ENCODE results near the gene SERINC5.
"Not testable (repeated sequence)": the region's sequence is repeated elsewhere in the genome, so short reads cannot be mapped to it uniquely, and the experiment has no call there.

Gene SERINC5

DNA sequence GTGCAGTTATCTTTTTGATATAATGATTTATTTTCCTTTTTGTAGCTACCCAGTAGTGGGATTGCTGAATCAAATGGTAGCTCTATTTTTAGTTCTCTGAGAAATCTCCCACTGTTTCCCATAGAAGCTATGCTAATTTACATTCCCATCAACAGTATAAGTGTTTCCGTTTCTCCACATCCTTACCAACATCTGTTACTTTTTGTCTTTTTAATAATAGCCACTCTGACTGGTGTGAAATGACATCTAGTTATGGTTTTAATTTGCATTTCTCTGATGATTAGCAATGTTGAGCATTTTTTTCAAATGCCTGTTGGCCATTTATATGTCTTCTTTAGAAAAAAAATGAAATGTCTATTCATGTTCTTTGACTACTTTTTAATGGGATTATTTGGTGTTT is 94.7 kb downstream of the SERINC5 start:
- no peak for DNase-seq

DNA sequence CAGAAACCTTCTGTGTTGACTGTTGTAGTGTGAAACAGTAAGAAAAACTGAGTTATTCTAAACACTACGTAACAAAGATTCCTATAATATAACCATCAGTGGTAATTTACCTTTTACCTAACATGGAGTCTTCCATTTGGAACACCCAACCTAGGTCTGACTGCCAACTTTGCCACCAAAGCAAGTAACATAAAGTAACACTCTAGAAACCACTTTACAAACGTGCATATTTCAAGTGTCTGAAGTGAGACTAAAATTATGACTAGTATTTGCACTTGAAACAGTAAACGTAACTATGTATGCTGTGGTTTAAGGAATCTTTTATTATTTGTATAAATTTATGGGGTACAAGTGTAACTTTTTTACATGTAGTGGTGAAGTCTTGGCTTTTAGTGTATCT is 95.6 kb downstream of the SERINC5 start:
- no peak for DNase-seq

DNA sequence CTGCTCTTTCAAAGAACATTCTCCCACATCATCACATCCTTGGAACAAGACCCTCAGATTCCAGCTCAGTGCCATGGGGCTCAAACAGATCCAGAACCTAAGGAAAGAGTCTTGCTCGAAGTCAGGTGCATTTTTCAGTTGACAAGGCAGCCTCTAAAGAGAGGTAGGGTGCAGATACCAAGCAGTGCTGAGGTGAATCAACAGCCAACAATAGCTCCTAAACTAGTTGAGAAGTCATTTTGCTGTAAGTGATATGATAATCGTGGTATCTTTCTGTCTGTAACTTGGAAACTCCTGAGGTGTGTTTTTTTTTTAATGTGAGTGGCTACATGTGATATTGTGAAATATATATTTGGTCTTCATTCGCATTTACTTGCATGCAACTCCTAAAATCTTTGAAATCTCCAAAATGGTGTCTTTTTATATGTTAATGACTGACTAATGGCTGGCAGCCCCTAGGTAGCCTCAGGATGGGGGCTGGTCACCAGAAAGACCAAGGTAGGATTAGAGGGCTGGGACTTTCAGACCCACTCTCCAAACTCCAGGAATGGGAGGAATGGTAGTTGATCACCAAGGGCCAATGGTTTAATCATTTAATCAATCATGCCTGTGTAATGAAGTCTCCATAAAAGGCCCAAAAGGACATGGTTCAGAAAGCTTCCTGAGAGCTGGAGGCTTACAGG is 96.6 kb downstream of the SERINC5 start:
- DNase-seq, result no peak

DNA sequence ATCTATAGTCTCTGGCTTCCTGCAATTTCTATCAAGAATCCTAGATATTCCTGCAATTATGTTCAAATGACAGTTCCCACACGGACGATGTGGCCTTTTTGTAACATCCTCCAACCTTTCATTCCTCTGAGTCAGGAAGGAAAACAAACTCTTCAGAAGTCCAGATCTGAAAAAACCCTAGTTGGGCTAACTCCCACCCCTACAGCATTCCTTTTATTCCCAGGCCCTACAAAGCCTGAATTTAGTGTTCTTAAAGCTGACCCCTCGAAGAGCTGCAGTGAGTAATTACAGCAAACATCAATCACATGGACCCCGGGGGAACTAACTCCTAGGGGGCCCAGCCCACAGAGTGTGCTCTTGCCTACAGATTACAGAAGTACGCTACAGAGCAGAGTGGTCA is 99.7 kb downstream of the SERINC5 start:
- DNase-seq, result no peak

DNA sequence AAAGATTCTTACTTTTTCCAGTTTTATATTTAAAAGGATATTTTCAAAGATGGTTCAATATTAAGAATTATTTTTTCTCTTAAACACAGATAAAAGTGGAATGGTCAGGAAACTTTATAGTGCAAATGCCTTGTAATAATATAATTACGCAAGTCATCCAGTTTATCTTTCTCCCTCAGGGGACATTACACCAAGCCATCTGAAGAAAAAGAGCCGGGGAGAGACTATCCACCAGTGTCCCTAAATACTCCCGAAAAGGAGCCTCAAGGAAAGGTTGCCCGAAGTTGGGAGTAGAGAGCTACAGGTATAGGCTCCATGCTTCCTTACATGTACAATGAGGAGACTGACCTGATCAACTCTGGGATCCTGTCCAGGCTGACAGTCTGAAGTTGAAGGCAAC is 101.1 kb downstream of the SERINC5 start:
- no peak for DNase-seq

DNA sequence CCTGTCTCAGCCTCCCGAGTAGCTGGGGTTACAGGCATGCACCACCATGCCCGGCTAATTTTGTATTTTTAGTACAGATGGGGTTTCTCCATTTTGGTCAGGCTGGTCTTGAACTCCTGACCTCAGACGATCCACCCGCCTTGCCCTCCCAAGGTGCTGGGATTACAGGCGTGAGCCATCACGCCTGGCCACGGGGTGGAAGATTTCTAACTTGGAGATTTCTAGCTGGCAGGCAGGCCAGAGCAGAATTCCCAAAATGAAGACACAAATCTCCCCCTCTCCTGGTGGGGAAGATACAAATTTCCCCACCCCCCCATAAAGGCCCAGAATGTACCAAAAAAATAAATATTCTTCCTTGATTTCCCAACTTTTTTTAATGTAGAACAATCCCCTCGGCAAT is 101.6 kb downstream of the SERINC5 start:
- not testable (repeated sequence) for DNase-seq

DNA sequence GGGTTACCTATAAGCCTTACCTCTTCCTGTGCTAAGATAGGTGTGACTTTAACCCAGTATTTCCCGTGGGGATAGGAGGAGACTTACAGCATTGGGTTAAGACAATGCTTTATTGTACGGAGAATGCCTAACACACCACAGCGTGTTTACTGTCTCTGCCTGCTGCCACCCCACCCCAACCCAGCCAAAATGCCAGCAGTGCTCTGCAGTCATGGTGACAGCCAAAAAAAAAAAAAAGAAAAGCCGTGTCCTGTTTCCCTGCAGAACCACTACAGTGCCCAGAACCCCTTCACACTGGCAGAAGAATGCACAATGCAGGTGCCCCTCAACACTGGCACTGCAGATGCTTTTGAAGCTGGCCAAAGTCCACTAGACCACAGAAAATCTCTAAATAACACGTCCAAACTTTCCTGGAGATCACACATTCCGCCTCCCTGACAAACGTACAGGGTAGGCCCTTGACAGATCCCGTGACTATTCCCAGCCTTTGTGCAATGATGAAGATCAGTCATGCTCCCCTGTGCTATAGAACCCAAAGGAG is 102.2 kb downstream of the SERINC5 start:
- no peak for DNase-seq

DNA sequence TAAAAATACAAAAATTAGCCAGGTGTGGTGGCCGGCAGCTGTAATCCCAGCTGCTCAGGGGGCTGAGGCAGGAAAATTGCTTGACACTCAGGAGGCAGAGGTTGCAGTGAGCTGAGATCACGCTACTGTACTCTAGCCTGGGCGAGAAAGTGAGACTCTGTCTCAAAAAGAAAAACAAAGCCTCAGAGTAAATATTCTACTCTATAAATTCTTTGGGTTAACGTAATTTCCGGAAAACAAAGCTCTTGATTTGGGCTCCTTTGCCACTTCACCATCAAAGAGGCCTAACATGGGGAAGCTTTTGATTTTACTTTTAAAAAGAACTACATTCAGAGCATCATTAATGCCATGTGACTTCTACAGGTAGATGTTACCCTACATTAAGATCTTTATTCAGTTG is 103.1 kb downstream of the SERINC5 start:
- no peak for DNase-seq

DNA sequence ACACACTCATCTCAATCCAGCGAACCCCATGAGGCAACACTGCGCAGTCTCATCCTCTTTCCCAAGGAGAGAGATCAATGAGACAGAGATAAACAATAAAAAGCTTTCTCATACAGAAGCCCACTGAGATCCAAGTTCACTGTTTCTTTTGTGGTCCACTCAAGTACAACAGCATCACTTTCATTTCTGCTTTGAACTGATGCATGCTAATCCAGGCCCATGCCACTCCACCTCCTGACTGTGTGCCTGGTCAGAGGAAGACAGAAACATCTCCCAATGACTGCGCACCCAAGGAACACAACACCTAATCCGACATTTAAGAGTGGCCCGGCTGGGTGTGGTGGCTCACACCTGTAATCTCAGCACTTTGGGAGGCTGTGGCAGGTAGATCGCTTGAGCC is 104.0 kb downstream of the SERINC5 start:
- DNase-seq, result no peak

DNA sequence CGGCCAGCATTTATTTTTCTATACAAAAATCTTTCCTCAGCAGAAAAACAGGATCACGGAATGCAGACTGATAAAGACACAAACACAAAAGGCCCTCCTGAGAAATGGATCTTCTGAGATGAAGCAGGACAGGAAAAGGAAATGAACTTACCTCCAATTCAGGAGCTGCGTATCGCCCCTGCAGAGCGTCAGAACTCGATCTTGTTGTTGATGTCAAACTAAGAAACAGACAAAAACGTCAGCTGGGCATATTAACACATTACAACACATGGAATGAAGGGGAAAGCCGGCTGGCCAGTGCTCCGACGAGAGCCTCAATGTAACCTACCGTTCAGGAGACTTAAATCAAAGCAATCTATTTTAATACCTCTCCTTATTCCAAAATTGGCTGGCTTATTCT is 105.1 kb downstream of the SERINC5 start:
- DNase-seq, result no peak

DNA sequence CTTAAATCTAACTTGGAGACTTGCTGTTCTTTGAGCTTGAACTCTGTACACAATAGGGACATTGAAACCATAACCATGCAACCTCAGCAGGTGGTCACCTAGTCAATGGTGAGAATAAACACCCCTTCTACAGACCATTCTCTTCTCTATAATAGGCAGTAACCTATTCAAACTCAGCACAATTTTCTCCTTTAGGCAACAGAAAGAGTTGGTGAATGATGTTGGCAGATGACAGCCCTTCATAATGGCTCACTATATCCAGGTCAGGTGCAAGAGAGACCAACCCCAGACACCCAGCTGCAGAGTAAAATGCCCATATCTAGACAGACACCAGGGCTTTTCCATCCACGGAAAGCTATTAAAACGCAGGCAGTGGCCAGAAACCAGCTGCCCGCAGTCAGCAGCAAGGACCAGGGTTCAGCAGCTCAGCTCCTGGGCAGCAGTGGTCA is 106.7 kb downstream of the SERINC5 start:
- DNase-seq, result no peak

DNA sequence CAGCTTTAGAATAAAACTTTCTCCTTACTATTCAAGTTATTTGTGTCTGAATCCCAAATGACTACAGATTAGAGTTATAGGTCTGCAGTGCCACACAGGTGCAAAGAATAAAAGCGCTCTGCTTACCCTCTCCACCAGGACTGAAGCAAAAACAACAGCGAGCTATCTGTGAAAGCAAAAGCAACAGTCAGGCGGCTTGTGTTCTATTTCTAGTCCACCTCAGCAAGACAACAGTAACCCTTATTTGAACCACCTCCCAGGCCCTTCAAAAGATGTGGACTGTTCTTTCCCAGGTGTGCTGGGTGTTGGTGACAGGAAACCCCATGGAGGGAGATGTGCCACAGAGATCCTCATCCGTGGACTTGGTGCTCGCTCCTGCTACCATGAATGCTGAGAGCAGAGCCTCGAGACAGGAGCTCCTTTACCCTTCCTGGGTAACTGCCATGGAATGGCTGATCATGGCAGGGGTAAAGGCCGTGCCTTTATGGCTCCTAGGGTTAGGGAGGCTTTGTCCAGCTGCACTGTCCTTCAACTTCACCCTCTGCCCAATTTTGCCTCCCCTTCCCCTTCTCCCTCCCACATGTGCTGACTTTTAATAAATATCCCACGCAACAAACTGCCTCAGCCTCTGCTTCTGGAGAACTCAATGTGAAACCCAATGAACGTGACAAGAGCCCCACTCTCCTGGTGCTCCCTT is 108.6 kb downstream of the SERINC5 start:
- no peak for DNase-seq

DNA sequence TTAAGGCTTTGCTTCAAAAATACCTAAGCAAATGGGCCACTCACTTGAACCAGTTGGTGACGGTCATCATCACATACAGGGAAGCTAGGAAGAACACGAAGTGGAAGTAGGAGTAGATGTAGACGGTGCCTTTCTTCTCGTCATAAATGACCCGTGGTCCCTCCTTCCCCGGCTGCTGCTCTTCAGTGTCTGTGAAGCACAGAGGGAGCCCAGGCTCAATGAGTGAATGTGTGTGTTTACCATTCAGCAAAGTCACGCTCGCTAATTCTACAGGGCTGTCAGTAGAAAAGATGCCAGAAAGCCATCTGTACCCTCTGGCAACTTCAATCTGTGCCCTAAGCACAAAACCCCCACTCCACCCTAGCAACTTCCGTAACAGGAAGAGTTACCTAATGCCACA is 109.8 kb downstream of the SERINC5 start:
- DNase-seq, result no peak

DNA sequence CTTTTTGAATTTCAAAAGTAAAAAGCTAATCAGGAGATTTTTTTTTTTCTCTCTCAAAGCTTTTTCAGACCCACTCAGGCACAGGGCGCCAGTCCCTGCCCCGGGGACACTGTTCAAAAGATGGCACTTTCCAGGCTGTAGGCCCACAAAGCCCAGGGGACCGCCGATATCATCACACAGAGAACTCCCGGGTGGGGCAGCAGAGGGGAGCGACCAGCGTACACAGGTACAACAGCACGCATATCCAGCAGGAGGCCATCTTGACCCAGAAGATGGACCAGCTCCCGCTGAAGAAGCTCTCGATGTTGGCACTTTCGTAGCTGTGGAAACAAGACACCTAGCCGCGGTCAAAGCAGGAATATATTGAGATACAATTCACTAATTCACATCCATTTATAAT is 112.4 kb downstream of the SERINC5 start:
- DNase-seq, result no peak

DNA sequence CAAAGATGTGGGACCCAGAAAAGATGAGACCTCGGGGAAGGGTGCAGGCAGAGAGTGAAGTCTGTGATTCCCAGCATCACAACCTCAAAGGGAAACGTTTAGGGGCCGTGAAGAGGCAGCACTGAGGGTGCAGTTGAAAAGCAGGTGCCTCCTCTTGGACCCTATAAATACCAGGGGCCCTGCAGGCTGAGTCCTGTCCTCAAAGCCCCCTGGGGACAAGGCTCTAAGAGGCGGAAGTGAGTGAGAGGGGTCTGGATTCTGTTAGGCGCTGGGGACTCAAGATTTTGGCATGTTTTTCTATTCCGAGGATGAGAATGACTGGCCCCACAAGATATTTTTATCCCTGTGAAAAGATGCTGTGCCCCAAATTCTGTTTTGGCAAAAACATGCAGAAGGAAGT is 112.9 kb downstream of the SERINC5 start:
- DNase-seq, result no peak

DNA sequence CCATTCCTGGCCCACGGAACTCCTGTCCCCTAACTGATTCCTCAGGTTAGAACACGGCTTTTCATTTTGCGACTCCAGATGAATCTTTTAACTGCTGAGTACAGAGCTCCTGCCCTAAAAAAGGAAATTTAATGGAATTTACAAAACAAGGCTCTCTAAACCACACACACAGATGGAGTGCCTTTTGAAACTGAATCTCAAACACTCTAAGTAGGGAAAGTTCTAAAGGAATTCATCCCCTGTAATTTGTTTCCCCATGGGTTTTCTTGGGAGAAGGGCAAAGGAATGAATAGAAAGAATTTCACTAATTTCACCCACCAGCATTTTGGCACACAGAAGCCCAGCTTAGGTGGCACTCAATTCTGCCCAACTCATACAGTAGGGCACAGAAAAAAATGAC is 114.2 kb downstream of the SERINC5 start:
- DNase-seq, result no peak

DNA sequence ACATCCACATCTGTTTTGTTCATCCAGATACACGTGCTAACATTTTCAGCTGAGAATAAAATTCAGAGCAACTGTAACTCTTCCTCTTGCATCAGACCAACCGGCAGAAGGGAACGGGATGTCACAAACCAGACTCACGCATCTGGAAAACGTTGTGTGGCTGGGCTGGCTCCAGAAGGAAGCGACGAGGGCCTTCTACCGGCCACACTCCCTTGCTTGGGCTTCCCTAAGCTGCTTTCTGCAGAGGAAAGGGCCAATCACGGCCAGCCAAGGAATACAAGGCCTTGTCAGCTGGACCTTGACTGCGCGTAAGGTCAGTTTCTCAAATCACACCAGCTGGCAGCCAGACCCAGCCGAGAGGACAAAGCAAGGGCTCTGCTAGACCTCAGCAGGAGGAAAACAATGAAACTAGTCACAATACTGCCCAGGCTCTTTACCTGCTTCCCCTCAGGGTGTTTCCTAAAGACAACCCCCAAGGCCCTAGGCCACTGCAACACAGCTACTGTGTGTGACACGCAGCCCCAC is 114.6 kb downstream of the SERINC5 start:
- DNase-seq, result no peak

DNA sequence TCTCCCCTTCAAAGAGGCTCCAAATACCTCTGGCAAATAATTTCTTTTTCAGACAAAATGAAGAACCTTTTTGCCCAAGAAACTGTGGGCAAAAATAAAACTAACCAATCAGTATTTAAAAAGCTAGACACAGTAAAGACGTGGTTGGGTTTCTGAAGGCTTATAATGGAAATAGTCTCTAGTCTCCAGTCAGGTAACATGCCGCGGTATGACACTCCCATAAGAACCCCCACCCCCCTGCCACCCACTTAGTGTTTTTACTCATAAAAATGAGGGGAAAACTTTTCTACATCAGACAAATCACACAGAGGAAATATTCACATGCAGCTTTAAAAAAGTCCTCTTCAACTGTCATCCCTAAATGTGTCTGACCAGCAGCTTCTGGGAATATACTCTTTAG is 115.4 kb downstream of the SERINC5 start:
- no peak for DNase-seq

DNA sequence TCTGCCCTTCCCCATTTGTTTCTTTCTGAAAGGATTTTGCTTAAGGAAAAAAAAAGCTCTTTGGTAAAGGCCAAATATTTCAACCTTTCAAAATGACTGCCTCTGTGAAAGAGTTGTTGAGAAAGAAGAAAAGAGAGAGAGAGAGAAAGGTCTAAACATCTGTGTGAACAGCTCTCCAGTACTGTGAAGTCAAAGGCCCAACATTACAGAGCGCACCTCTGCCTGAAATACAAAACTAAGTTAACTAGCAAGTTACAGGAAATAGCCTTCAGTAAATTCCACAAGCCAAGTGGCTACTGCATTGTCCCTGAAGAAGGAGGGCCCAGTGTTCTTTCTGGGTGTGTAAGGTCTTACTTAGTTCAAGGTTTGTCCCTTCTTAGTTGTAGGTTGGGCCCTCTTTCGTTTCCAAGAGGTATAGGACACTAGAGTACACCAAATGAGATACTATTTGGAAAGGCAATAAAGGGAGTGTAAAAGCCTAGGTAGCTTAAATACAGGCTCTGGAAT is 116.3 kb downstream of the SERINC5 start:
- no peak for DNase-seq

DNA sequence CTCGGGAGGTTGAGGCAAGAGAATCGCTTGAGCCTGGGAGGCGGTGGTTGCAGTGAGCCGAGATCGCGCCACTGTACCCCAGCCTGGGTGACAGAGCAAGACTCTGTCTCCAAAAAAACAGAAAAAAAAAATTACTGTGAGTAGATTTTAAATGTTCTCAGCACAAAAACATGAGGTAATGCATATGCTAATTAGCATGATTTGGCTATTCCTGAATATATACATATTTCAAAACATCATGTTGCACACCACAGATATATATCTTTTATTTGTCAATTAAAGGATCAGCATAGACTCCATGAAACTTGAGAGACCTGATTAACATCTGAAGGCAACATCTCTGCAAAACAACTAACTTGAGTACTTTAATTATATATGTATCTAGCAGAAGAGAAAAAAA is 117.4 kb downstream of the SERINC5 start:
- no peak for DNase-seq

DNA sequence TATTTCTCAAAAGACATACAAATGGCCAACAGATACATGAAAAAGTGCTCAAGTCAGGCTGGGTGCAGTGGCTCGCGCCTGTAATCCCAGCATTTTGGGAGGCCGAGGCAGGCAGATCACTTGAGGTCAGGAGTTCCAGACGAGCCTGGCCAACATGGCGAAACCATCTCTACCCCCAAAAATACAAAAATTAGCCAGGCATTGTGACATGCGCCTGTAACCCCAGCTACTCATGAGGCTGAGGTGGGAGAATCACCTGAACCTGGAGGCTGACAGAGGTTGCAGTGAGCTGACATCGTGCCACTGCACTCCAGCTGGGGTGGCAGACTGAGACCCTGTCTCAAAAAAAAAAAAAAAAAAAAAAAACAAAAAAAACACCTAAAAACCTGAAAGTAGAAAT is 119.0 kb downstream of the SERINC5 start:
- not testable (repeated sequence) for DNase-seq

DNA sequence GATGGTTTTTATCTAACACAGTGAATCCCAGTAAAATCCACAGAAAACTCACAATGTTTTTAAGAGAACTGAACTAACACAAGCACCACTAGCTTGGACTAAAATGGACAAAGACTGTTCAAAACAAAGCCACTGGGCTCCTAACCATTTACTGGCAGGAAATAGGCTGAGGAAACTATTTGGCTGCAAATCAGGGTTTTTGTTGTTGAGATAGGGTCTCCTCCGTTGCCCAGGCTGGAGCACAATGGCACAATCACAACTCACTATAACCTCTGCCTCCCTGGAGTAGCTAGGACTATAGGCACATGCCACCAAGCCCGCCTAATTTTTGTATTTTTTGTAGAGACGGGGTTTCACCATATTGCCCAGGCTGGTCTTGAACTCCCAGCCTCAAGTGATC is 121.0 kb downstream of the SERINC5 start:
- DNase-seq, result no peak

DNA sequence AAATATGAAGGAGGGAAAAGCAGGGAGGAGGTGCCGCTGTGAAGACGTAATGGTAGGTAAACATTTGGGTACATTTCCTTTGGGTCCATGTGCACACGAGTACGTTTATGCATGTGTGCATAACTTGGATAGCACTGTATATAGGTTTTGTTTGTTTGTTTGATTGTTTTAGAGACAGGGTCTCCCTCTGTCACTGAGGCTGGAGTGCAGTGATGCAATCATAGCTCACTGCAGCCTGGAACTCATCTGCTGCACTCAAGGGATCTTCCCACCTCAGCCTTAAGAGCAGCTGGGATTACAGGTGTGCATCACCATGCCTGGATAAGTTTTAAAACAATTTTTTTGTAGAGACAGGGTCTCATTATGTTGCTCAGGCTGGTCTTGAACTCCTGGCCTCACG is 126.7 kb downstream of the SERINC5 start:
- no peak for DNase-seq

DNA sequence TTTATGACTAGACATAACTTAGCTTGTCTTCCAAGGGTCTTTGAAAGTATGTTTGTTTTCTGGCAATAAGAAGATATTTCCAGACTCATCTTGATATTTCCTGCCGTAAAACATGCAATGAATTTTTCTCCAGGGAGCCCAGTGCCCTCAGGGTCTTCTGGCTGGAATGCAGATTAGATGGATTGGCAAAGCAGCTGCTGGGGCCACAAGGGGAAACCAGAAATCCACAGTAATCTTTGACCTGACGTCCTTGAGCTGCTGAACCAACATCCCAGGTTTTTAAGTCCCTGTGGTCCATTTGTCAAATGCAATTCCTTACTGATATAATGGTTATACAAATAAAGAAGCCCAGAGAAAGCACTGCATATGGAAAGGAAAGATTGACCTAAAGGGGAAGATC is 127.7 kb downstream of the SERINC5 start:
- DNase-seq, result no peak

Measured in AML-193 (cell line).